ENCODE data around the gene RNF150.

DNA sequence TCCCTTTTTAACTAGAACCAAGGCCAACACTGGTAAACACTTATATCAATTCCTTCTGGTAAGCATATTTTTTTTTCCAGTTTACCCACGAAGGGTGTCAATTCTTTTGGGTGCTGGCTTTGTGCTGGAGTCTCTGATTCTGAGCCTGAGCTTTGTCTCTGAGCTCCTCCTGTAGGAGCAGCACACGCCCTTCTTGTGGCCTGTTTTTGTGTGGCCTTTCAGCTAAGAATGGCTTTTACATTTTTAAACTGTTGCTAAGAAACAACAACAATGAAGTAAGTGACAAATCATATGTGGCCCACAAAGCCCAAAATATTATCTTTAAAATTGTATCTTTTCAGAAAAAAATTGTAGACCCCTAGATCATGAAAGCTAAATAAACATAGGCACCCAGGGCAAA lies 279.1 kb downstream of the RNF150 start:
- TF ChIP-seq, protein P1, sequence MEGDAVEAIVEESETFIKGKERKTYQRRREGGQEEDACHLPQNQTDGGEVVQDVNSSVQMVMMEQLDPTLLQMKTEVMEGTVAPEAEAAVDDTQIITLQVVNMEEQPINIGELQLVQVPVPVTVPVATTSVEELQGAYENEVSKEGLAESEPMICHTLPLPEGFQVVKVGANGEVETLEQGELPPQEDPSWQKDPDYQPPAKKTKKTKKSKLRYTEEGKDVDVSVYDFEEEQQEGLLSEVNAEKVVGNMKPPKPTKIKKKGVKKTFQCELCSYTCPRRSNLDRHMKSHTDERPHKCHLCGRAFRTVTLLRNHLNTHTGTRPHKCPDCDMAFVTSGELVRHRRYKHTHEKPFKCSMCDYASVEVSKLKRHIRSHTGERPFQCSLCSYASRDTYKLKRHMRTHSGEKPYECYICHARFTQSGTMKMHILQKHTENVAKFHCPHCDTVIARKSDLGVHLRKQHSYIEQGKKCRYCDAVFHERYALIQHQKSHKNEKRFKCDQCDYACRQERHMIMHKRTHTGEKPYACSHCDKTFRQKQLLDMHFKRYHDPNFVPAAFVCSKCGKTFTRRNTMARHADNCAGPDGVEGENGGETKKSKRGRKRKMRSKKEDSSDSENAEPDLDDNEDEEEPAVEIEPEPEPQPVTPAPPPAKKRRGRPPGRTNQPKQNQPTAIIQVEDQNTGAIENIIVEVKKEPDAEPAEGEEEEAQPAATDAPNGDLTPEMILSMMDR (IDR thresholded peaks at IDR 0.05) = no peak
- no peak for TF ChIP-seq POLR2A (IDR thresholded peaks at IDR 0.05)
